CD4-positive, alpha-beta T cell (primary cell): Measurements from ENCODE around the gene FBXO24. TPM values are rescaled to one million over a fixed set of nuclear protein-coding genes. Genes with fewer than 3 reads are reported as not detected.
A peak's percentile ranks its signal among the peaks of the same experiment; 100 is the strongest.

Experiments
- ATAC-seq: fragments of 200-7000 bp; cut with Tn5 transposase; one replicate; pipeline ENCODE4 v1.10.0; 2022; ENCODE audit warnings: mild to moderate bottlenecking; ENCODE audit not compliant: poor library complexity
- CTCF ChIA-PET: fragments of 350-600 bp; sonication (Branson Sonifier 250); formaldehyde crosslinking; loops from one replicate; lab custom pipeline; 2021; ENCODE audit warnings: antibody characterized with exemption, inconsistent platforms; lab: Charles Lee
- POLR2A ChIA-PET: fragments of 350-600 bp; sonication (Branson Sonifier 250); formaldehyde crosslinking; loops from one replicate; lab custom pipeline; 2021; ENCODE audit warnings: antibody characterized with exemption, inconsistent platforms; lab: Charles Lee
- DNase-seq, 14 experiments: peaks; one replicate each; pipeline ENCODE4 v3.0.0-alpha.2; 2013 to 2020; ENCODE audit warnings: mixed read lengths in 2 of 14
- H3K27ac ChIP-seq, 2 donors: one replicate each; pipeline versions ENCODE4 v1.5.1 to v1.7.0; 2013; ENCODE audit warnings: low read length in 2 of 2, low read depth in 1 of 2, mild to moderate bottlenecking in 1 of 2
- H3K27me3 ChIP-seq, 2 experiments: 1 replicate in 1 of 2; 2 replicates in 1 of 2; pipeline versions ENCODE4 v1.6.1 to v1.7.0; 2013; ENCODE audit warnings: low read length in 2 of 2, control low read depth in 1 of 2, mild to moderate bottlenecking in 1 of 2, moderate library complexity in 1 of 2; ENCODE audit not compliant: insufficient read depth in 2 of 2, control insufficient read depth in 1 of 2
- H3K36me3 ChIP-seq: one replicate; pipeline ENCODE4 v1.6.1; 2013; ENCODE audit warnings: low read length, control low read depth; ENCODE audit not compliant: insufficient read depth
- H3K4me1 ChIP-seq: one replicate; pipeline ENCODE4 v1.6.1; 2013; ENCODE audit warnings: low read length, control low read depth; ENCODE audit not compliant: insufficient read depth
- H3K4me3 ChIP-seq: one replicate; pipeline ENCODE4 v1.5.1; 2013; ENCODE audit warnings: mild to moderate bottlenecking, low read length, moderate library complexity
- H3K9me3 ChIP-seq, 2 experiments: 1 replicate in 1 of 2; 2 replicates in 1 of 2; pipeline versions ENCODE4 v1.6.1 to v1.7.0; 2013; ENCODE audit warnings: low read length in 2 of 2, mild to moderate bottlenecking in 2 of 2, control low read depth in 1 of 2, moderate library complexity in 1 of 2; ENCODE audit not compliant: control insufficient read depth in 1 of 2, insufficient read depth in 1 of 2
- H3K27ac Mint-ChIP-seq: one replicate; pipeline ENCODE4 v1.8.0; 2020; ENCODE audit warnings: mixed read lengths
- H3K27me3 Mint-ChIP-seq: one replicate; pipeline ENCODE4 v1.8.0; 2021; ENCODE audit warnings: mixed read lengths
- H3K36me3 Mint-ChIP-seq: one replicate; pipeline ENCODE4 v1.8.0; 2021; ENCODE audit warnings: low read depth, mixed read lengths
- H3K4me1 Mint-ChIP-seq: one replicate; pipeline ENCODE4 v1.8.0; 2021; ENCODE audit warnings: low read depth, mixed read lengths
- H3K4me3 Mint-ChIP-seq: one replicate; pipeline ENCODE4 v1.8.0; 2020; ENCODE audit warnings: mild to moderate bottlenecking, mixed read lengths
- H3K9me3 Mint-ChIP-seq: one replicate; pipeline ENCODE4 v1.8.0; 2020; ENCODE audit warnings: mixed read lengths
- intact Hi-C, 2 experiments: fragments of 100-400 bp; cut with DNase I in 1 of 2; cut with micrococcal nuclease in 1 of 2; formaldehyde crosslinking; loops; one replicate each; pipeline versions ENCODE4 v1.15.1 to v1.9.0; 2023 to 2025; cut with DNase I, micrococcal nuclease
- total RNA-seq, 174 experiments: library from RNA in 2 of 174; stranded (reverse) in 2 of 174; gene quantifications; one replicate each; pipeline ENCODE4 v1.2.3 and lab custom pipeline; 2021 to 2026
- TF ChIP-seq, protein P1 (sequence below): fragments of 200-600 bp; IDR thresholded peaks from one replicate; pipeline ENCODE4 v1.8.0; 2022; ENCODE audit warnings: antibody characterized with exemption, mild to moderate bottlenecking

The FBXO24 gene
- total RNA-seq, 2 experiments from 2014 or later: 0.66 to 0.78 TPM

GRCh38 chr7:100577103-100577502 lies 9.0 kb upstream of the FBXO24 start:
- no peaks in the 10 kb centered on the region for H3K9me3 Mint-ChIP-seq
- Histone ChIP-seq H3K27me3 (no peaks in the 10 kb centered on the region), H3K4me3 (no peak overlapping the region), H3K4me1 (peaks cover 27% of the 10 kb centered on the region), H3K36me3 (peaks cover 89% of the 10 kb centered on the region), H3K27ac (no peak overlapping the region), H3K9me3 (no peaks in the 10 kb centered on the region)
- no peak for ATAC-seq
- POLR2A ChIA-PET: interaction anchor here (3.4 kb wide), 1 partner anchor 9 kb away, joined by 15 read pairs; the partner anchor contains the start of genes FBXO24 and LRCH4
- intact Hi-C loops: no loop called here
- no peak overlapping the region for H3K27ac Mint-ChIP-seq
- H3K4me3 Mint-ChIP-seq: no peak overlapping the region
- CTCF ChIA-PET: interaction anchor here (1.6 kb wide), 1 partner anchor 128 kb away, joined by 3 read pairs; no protein-coding TSS in a partner anchor
- TF ChIP-seq, protein P1, sequence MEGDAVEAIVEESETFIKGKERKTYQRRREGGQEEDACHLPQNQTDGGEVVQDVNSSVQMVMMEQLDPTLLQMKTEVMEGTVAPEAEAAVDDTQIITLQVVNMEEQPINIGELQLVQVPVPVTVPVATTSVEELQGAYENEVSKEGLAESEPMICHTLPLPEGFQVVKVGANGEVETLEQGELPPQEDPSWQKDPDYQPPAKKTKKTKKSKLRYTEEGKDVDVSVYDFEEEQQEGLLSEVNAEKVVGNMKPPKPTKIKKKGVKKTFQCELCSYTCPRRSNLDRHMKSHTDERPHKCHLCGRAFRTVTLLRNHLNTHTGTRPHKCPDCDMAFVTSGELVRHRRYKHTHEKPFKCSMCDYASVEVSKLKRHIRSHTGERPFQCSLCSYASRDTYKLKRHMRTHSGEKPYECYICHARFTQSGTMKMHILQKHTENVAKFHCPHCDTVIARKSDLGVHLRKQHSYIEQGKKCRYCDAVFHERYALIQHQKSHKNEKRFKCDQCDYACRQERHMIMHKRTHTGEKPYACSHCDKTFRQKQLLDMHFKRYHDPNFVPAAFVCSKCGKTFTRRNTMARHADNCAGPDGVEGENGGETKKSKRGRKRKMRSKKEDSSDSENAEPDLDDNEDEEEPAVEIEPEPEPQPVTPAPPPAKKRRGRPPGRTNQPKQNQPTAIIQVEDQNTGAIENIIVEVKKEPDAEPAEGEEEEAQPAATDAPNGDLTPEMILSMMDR: no peak
- no peak for DNase-seq
- H3K4me1 Mint-ChIP-seq: peaks cover 4% of the 10 kb centered on the region
- H3K36me3 Mint-ChIP-seq: peaks cover 39% of the 10 kb centered on the region
- H3K27me3 Mint-ChIP-seq: no peaks in the 10 kb centered on the region

DNA sequence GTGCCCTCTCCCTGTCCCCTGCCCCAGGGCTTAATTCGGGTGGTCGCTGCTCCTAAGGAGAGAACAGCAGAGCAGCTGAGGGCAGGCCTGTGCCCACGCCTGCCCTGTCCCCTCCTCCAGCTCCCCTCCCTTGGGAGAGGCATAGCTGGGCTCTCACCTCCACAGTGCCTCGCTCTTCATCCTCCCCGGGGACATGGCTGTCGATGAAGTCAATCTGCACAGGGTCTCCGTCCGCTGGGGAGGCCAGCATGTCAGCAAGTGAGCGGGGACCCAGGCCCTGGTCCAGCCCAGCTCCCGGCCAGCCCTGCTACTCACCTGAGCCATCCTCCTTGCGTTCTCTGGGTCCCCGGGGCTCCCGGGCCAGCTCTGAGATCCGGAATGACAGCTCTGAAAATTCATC lies 8.6 kb upstream of the FBXO24 start:
- Mint-ChIP-seq H3K4me1 (peaks cover 3% of the 10 kb centered on the region), H3K27ac (no peak overlapping the region), H3K27me3 (no peaks in the 10 kb centered on the region), H3K9me3 (no peaks in the 10 kb centered on the region), H3K36me3 (peaks cover 35% of the 10 kb centered on the region), H3K4me3 (no peak overlapping the region)
- Histone ChIP-seq H3K9me3 (no peaks in the 10 kb centered on the region), H3K36me3 (peaks cover 92% of the 10 kb centered on the region), H3K4me1 (peaks cover 29% of the 10 kb centered on the region), H3K27me3 (no peaks in the 10 kb centered on the region), H3K4me3 (no peak overlapping the region), H3K27ac (no peak overlapping the region)
- CTCF ChIA-PET: interaction anchor here (1.6 kb wide), 1 partner anchor 128 kb away, joined by 3 read pairs; no protein-coding TSS in a partner anchor
- intact Hi-C loops: no loop called here
- TF ChIP-seq, protein P1: no peak
- POLR2A ChIA-PET: interaction anchor here (3.4 kb wide), 1 partner anchor 9 kb away, joined by 15 read pairs; the partner anchor contains the start of genes FBXO24 and LRCH4
- ATAC-seq (no peak), DNase-seq (no peak)

DNA sequence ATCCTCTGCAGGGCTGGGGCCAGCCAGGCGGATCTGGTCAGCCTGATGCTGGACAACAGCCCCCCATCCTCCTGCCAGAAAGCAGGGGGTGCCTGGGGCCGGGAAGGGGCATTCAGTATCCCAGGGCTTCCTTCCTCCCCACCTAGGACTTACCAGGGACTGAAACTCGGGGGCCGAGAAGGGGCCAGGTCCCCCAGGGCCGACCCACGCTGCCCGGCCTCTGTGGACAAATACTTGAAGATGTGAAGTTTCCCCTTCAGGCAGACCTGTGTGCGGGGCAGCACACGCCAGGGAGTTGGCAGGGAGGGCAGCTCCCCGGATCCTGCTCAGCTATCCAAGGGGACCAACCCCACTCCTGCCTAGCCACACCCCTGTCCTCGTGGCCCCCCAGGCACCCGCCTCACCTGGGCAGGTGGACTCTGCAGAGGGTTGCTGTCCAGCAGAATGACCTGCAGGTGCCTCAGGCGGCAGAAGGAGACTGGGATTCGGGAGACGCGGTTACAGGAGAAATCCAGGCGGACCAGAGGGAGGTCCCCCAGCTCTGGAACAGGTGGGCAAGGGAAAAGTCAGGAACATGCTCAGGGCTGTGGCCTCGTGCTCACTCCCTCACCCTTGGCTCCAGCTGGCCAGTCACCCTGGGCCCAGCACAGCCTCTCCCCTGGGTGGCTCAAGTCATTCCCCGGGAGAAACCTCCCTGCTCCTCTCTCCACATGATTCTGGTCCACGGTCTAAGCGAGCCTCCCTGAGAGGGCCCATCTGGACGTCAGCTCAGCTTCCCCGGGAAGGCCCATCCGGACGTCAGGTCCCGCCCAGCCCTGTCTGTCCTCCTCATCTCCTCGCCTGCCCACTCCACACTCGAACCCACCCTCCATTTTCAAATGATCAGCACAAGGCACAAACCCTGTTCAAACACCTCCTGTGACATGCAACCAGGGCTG lies 7.6 kb upstream of the FBXO24 start:
- H3K4me1 ChIP-seq: peaks cover 36% of the 10 kb centered on the region
- H3K36me3 Mint-ChIP-seq: peaks cover 40% of the 10 kb centered on the region
- intact Hi-C loops: no loop called here
- no peak overlapping the region for H3K4me3 Mint-ChIP-seq
- no peaks in the 10 kb centered on the region for H3K9me3 ChIP-seq
- no peaks in the 10 kb centered on the region for H3K27me3 Mint-ChIP-seq
- no peak overlapping the region for H3K4me3 ChIP-seq
- H3K9me3 Mint-ChIP-seq: no peaks in the 10 kb centered on the region
- H3K27me3 ChIP-seq: no peaks in the 10 kb centered on the region
- ChIA-PET POLR2A (interaction anchor here (0.7 to 3.4 kb wide), 2 partner anchors 8 to 62 kb away, joined by 3 to 15 read pairs; partner anchors contain the start of genes FBXO24 and LRCH4), CTCF (interaction anchor here (1.6 kb wide), 1 partner anchor 127 kb away, joined by 3 read pairs; no protein-coding TSS in a partner anchor)
- DNase-seq (no peak), ATAC-seq (no peak)
- H3K36me3 ChIP-seq: peaks cover 91% of the 10 kb centered on the region
- H3K4me1 Mint-ChIP-seq: peaks cover 13% of the 10 kb centered on the region
- H3K27ac ChIP-seq: peak overlapping the region in 1 of 2 donors; percentile 10
- H3K27ac Mint-ChIP-seq: no peak overlapping the region
- TF ChIP-seq, protein P1: no peak
